Esophagus muscularis mucosa (tissue), 4 donors: Measurements from ENCODE around the gene RANBP3. TPM values are rescaled to one million over a fixed set of nuclear protein-coding genes. Genes with fewer than 3 reads are reported as not detected.

Experiments
- DNase-seq: peaks from one replicate; pipeline ENCODE4 v3.0.0-alpha.2; 2017; ENCODE audit errors: extremely low spot score
- H3K27ac ChIP-seq, 4 donors: fragments of 200-600 bp; sonication (generic); replicated peaks in 1 of 4; 1 replicate in 3 of 4; 2 replicates in 1 of 4; pipeline ENCODE4 v1.5.1; 2016 to 2019; ENCODE audit warnings: mild to moderate bottlenecking in 1 of 4
- H3K27me3 ChIP-seq, 4 donors: fragments of 200-600 bp; sonication (generic); one replicate each; pipeline versions ENCODE4 v1.5.1 to v1.6.0; 2016 to 2019
- H3K36me3 ChIP-seq, 4 donors: fragments of 200-600 bp; sonication (generic); one replicate each; pipeline ENCODE4 v1.5.1; 2016 to 2019
- H3K4me1 ChIP-seq, 4 donors: fragments of 200-600 bp; sonication (generic); one replicate each; pipeline ENCODE4 v1.5.1; 2016 to 2019
- H3K4me3 ChIP-seq, 4 donors: fragments of 200-600 bp; sonication (generic); 1 replicate in 2 of 4; 2 replicates in 2 of 4; pipeline ENCODE4 v1.5.1; 2016 to 2019; ENCODE audit warnings: mild to moderate bottlenecking in 4 of 4, moderate library complexity in 1 of 4
- H3K9me3 ChIP-seq, 4 donors: fragments of 200-600 bp; sonication (generic); 1 replicate in 3 of 4; 2 replicates in 1 of 4; pipeline ENCODE4 v1.5.1; 2016 to 2019
- CTCF ChIP-seq, 3 experiments: fragments of 200-600 bp in 2 of 3; fragments of 450-650 bp in 1 of 3; sonication (generic) in 2 of 3; IDR thresholded peaks; one replicate each; pipeline ENCODE4 v1.5.1; 2017 to 2019; ENCODE audit warnings: antibody characterized with exemption in 3 of 3, mild to moderate bottlenecking in 2 of 3, moderate library complexity in 1 of 3
- EP300 ChIP-seq: sonication (generic); formaldehyde crosslinking; IDR thresholded peaks from one replicate; pipeline ENCODE4 v1.6.1; 2017; ENCODE audit warnings: antibody characterized with exemption
- POLR2A ChIP-seq: fragments of 450-650 bp; IDR thresholded peaks from one replicate; pipeline ENCODE4 v1.6.1; 2017; ENCODE audit warnings: antibody characterized with exemption, moderate library complexity, mild to moderate bottlenecking, low read depth
- POLR2AphosphoS5 ChIP-seq, 2 donors: sonication (generic); formaldehyde crosslinking; IDR thresholded peaks; one replicate each; pipeline ENCODE4 v1.6.1; 2017; ENCODE audit warnings: antibody characterized with exemption in 2 of 2
- WGBS: methylation state at CpG from one replicate; pipeline ENCODE4 v1.1.5; 2018; 5-methylcytosine and 5-hydroxymethylcytosine counted together
- intact Hi-C: fragments of 100-400 bp; cut with DNase I; formaldehyde crosslinking; loops from one replicate; pipeline ENCODE4 v1.15.1; 2023
- total RNA-seq, 4 donors: library from RNA; depleted of rRNA; stranded (reverse); fragments of >200 nt; gene quantifications; one replicate each; pipeline versions ENCODE4 v1.1.0 to v1.2.1, GENCODE V29; 2016

RANBP3 gene
- total RNA-seq, 4 donors from 2014 or later, result 92.2 to 127 (median 102) TPM

- Histone ChIP-seq H3K36me3 (peaks cover 9 to 48% (median 20%) of the 10 kb centered on the region in 4 donors), H3K9me3 (no peaks in the 10 kb centered on the region), H3K27ac (peak overlapping the region in 1 of 4 donors; percentile 10), H3K4me1 (peaks cover 26 to 57% (median 40%) of the 10 kb centered on the region in 4 donors), H3K27me3 (no peaks in the 10 kb centered on the region), H3K4me3 (no peak overlapping the region)
- no peak for TF ChIP-seq POLR2A
- no peak for TF ChIP-seq CTCF (IDR thresholded peaks at IDR 0.05)
- no peak for TF ChIP-seq EP300
- no peak for TF ChIP-seq POLR2AphosphoS5 (IDR thresholded peaks at IDR 0.05)
- intact Hi-C loops, result no loop called here
- no peak for DNase-seq
- 91% methylated on average over 8 of the region's 8 CpGs for WGBS
These were observed 77.0 kb downstream of the RANBP3 start for GRCh38 chr19:5900976-5901375.

- Histone ChIP-seq H3K36me3 (peaks cover 20 to 59% (median 30%) of the 10 kb centered on the region in 4 donors), H3K4me3 (no peak overlapping the region), H3K4me1 (peaks cover 25 to 47% (median 29%) of the 10 kb centered on the region in 4 donors), H3K9me3 (no peaks in the 10 kb centered on the region), H3K27me3 (no peaks in the 10 kb centered on the region), H3K27ac (no peak overlapping the region)
- WGBS, result 91% methylated on average over 13 of the region's 13 CpGs
- intact Hi-C loops, result no loop called here
- TF ChIP-seq POLR2AphosphoS5 (IDR thresholded peaks at IDR 0.05) (no peak), CTCF (IDR thresholded peaks at IDR 0.05) (no peak), EP300 (no peak), POLR2A (no peak)
- DNase-seq, result no peak
These were observed 78.0 kb downstream of the RANBP3 start for GRCh38 chr19:5899728-5900526.

GRCh38 chr19:5897189-5897969, 80.6 kb downstream of the RANBP3 start:
- no peak overlapping the region for H3K4me3 ChIP-seq
- WGBS, result 92% methylated on average over 9 of the region's 30 CpGs
- peaks cover 25 to 43% (median 26%) of the 10 kb centered on the region in 4 donors for H3K4me1 ChIP-seq
- H3K9me3 ChIP-seq, result no peaks in the 10 kb centered on the region
- DNase-seq, result no peak
- no peaks in the 10 kb centered on the region for H3K27me3 ChIP-seq
- intact Hi-C loops, result no loop called here
- TF ChIP-seq CTCF (IDR thresholded peaks at IDR 0.05), result no peak
- TF ChIP-seq POLR2A, result no peak
- no peak for TF ChIP-seq POLR2AphosphoS5 (IDR thresholded peaks at IDR 0.05)
- TF ChIP-seq EP300, result no peak
- peaks cover 24 to 68% (median 38%) of the 10 kb centered on the region in 4 donors for H3K36me3 ChIP-seq
- H3K27ac ChIP-seq, result peak overlapping the region in 2 of 4 donors; percentile 27 to 58

GRCh38 chr19:5896365-5897076, 81.4 kb downstream of the RANBP3 start:
- H3K4me1 ChIP-seq, result peaks cover 24 to 43% (median 25%) of the 10 kb centered on the region in 4 donors
- 68% methylated on average over 4 of the region's 29 CpGs for WGBS

More at GRCh38 chr19:5896365-5897076, 81.4 kb downstream of the RANBP3 start:
- Histone ChIP-seq H3K9me3 (no peaks in the 10 kb centered on the region), H3K36me3 (peaks cover 24 to 63% (median 38%) of the 10 kb centered on the region in 4 donors), H3K4me3 (no peak overlapping the region), H3K27me3 (peaks cover 0 to 4% (median 0%) of the 10 kb centered on the region in 4 donors), H3K27ac (peak overlapping the region in 1 of 4 donors; percentile 27)
- intact Hi-C loops, result no loop called here
- no peak for DNase-seq
- TF ChIP-seq POLR2AphosphoS5 (IDR thresholded peaks at IDR 0.05), result no peak
- no peak for TF ChIP-seq POLR2A
